HEK293 (cell line): ENCODE measurements around the gene MPDU1.

ENCODE experiments used
- BCL11A ChIP-seq: fragments of 450-650 bp; formaldehyde crosslinking; IDR thresholded peaks from 2 replicates; pipeline ENCODE4 v1.5.1; 2016; ENCODE audit warnings: low read depth, missing biosample characterization, missing genetic modification characterization
- BCL11B ChIP-seq: fragments of 450-650 bp; formaldehyde crosslinking; IDR thresholded peaks from 2 replicates; pipeline ENCODE4 v1.5.1; 2016; ENCODE audit warnings: low read depth, missing biosample characterization, missing genetic modification characterization
- GLIS2 ChIP-seq: fragments of 450-650 bp; formaldehyde crosslinking; IDR thresholded peaks from 2 replicates; pipeline ENCODE4 v1.5.1; 2016; ENCODE audit warnings: missing biosample characterization, missing genetic modification characterization
- HOXC10 ChIP-seq: sonication (generic); formaldehyde crosslinking; IDR thresholded peaks from 2 replicates; pipeline ENCODE4 v1.8.1; 2023; ENCODE audit warnings: mild to moderate bottlenecking, missing genetic modification reagents
- KLF1 ChIP-seq: fragments of 450-650 bp; formaldehyde crosslinking; IDR thresholded peaks from 2 replicates; pipeline ENCODE4 v1.5.1; 2016; ENCODE audit warnings: missing biosample characterization, missing genetic modification characterization
- REPIN1 ChIP-seq: fragments of 450-650 bp; formaldehyde crosslinking; IDR thresholded peaks from 2 replicates; pipeline ENCODE4 v1.5.1; 2017; ENCODE audit warnings: missing biosample characterization, missing genetic modification characterization, low read depth
- SCRT2 ChIP-seq: fragments of 450-650 bp; formaldehyde crosslinking; IDR thresholded peaks from 2 replicates; pipeline ENCODE4 v1.5.1; 2016; ENCODE audit warnings: missing biosample characterization, missing genetic modification characterization
- ZBTB20 ChIP-seq: fragments of 450-650 bp; formaldehyde crosslinking; IDR thresholded peaks from 2 replicates; pipeline ENCODE4 v1.5.1; 2016; ENCODE audit warnings: missing biosample characterization, missing genetic modification characterization
- ZFP3 ChIP-seq: fragments of 450-650 bp; formaldehyde crosslinking; IDR thresholded peaks from 2 replicates; pipeline ENCODE4 v1.5.1; 2016; ENCODE audit warnings: low read depth, missing biosample characterization, missing genetic modification characterization
- ZFP69B ChIP-seq: fragments of 450-650 bp; formaldehyde crosslinking; IDR thresholded peaks from 2 replicates; pipeline ENCODE4 v1.5.1; 2016; ENCODE audit warnings: missing biosample characterization, missing genetic modification characterization
- ZNF146 ChIP-seq: fragments of 450-650 bp; formaldehyde crosslinking; IDR thresholded peaks from 2 replicates; pipeline ENCODE4 v1.5.1; 2016; ENCODE audit warnings: missing biosample characterization, missing genetic modification characterization
- ZNF23 ChIP-seq: fragments of 450-650 bp; formaldehyde crosslinking; IDR thresholded peaks from 2 replicates; pipeline ENCODE4 v1.5.1; 2016; ENCODE audit warnings: missing biosample characterization, missing genetic modification characterization, borderline replicate concordance
- ZNF302 ChIP-seq: fragments of 450-650 bp; formaldehyde crosslinking; IDR thresholded peaks from 2 replicates; pipeline ENCODE4 v1.5.1; 2016; ENCODE audit warnings: missing biosample characterization, missing genetic modification characterization, low read depth
- ZNF391 ChIP-seq: fragments of 450-650 bp; formaldehyde crosslinking; IDR thresholded peaks from 2 replicates; pipeline ENCODE4 v1.5.1; 2016; ENCODE audit warnings: low read depth, missing biosample characterization, missing genetic modification characterization, borderline replicate concordance
- ZNF423 ChIP-seq: fragments of 450-650 bp; formaldehyde crosslinking; IDR thresholded peaks from 2 replicates; pipeline ENCODE4 v1.5.1; 2016; ENCODE audit warnings: missing biosample characterization, missing genetic modification characterization
- ZNF501 ChIP-seq: fragments of 450-650 bp; formaldehyde crosslinking; IDR thresholded peaks from 2 replicates; pipeline ENCODE4 v1.5.1; 2016; ENCODE audit warnings: missing biosample characterization, missing genetic modification characterization
- ZNF555 ChIP-seq: fragments of 450-650 bp; formaldehyde crosslinking; conservative IDR thresholded peaks from 2 replicates; pipeline ENCODE4 v1.5.1; 2017; ENCODE audit warnings: missing biosample characterization, mild to moderate bottlenecking, missing genetic modification characterization, inconsistent platforms
- ZNF585B ChIP-seq: fragments of 450-650 bp; formaldehyde crosslinking; IDR thresholded peaks from 2 replicates; pipeline ENCODE4 v1.5.1; 2016; ENCODE audit warnings: missing biosample characterization, missing genetic modification characterization
- ZNF596 ChIP-seq: fragments of 450-650 bp; IDR thresholded peaks from 2 replicates; pipeline ENCODE4 v1.5.0; 2018; ENCODE audit warnings: missing biosample characterization, mild to moderate bottlenecking, missing genetic modification characterization, moderate library complexity
- ZNF792 ChIP-seq: fragments of 450-650 bp; formaldehyde crosslinking; IDR thresholded peaks from 2 replicates; pipeline ENCODE4 v1.5.1; 2016; ENCODE audit warnings: missing biosample characterization, missing genetic modification characterization
- TF ChIP-seq, protein P1 (sequence below): fragments of 450-650 bp; formaldehyde crosslinking; IDR thresholded peaks from 2 replicates; pipeline ENCODE4 v1.5.1; 2016; ENCODE audit warnings: missing biosample characterization, missing genetic modification characterization
- TF ChIP-seq, protein P2 (sequence below): fragments of 450-650 bp; formaldehyde crosslinking; IDR thresholded peaks from 2 replicates; pipeline ENCODE4 v1.5.1; 2016; ENCODE audit warnings: missing biosample characterization, missing genetic modification characterization
- TF ChIP-seq, protein P3 (sequence below): fragments of 450-650 bp; formaldehyde crosslinking; optimal IDR thresholded peaks from 2 replicates; pipeline ENCODE3; 2016; ENCODE audit warnings: missing biosample characterization, mild to moderate bottlenecking, missing genetic modification characterization
- TF ChIP-seq, protein P4 (sequence below): fragments of 450-650 bp; formaldehyde crosslinking; conservative IDR thresholded peaks from 2 replicates; pipeline ENCODE4 v1.5.1; 2016; ENCODE audit warnings: low read depth, missing biosample characterization, missing genetic modification characterization
- TF ChIP-seq, protein P5 (sequence below): fragments of 450-650 bp; formaldehyde crosslinking; IDR thresholded peaks from 2 replicates; pipeline ENCODE4 v1.5.1; 2016; ENCODE audit warnings: missing biosample characterization, missing genetic modification characterization

MPDU1 gene

DNA sequence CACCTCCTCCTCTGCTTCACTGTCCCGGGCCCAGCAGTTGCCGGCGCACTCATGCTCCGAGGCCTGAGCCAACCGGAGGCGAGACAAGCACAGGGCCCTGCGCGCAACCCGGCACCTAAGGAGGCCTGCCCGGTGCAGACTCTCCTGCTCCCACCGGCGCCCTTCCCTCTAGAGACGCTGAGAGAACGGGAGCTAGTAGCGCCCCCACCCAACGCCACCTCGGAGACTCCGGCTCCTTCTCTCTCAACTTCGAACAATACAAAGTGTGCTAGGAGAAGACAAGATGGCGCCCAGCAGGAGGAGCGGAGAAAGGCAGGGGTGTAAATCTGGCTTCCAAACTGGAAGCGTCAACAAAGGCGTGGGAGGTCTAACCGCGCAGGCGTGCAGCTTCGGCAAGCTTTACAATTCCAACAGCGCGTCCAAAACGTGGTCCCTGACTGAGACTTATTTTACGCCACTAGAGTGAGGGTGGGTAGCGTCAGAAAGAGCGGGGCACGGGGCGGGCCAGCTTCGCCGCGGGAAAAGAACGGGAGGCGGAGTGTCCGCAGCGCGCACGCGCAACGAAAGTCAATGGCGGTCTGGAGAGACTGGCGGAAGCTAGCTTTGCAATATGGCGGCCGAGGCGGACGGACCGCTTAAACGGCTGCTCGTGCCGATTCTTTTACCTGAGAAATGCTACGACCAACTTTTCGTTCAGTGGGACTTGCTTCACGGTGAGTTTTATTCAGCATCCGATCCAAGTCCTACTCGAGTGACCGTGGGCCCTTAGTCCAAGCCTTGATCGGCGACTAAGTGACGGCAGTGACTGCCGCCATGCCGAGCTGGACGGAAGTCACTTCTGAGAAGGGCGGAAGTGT, at the start of gene MPDU1 (continued):
- TF ChIP-seq ZNF596 (tag by site-specific recombination) (0 out of 2 replicates have a peak, but pooled peaks have one; percentile 1), ZNF792 (tag by site-specific recombination) (no peak), HOXC10 (no peak), ZNF23 (tag by site-specific recombination) (no peak), ZNF146 (tag by site-specific recombination) (no peak), ZNF585B (tag by site-specific recombination) (no peak), ZFP3 (tag by site-specific recombination) (no peak), ZBTB20 (tag by site-specific recombination) (peak; percentile 69), REPIN1 (tag by site-specific recombination) (0 out of 2 replicates have a peak, but pooled peaks have one; percentile 52), ZNF391 (tag by site-specific recombination) (peak; percentile 67; the same call in 1 of the 2 replicates), BCL11B (peak; percentile 61; the same call in 1 of the 2 replicates), SCRT2 (tag by site-specific recombination) (no peak), ZNF302 (tag by site-specific recombination) (no peak), ZNF501 (peak; percentile 93), GLIS2 (no peak; the same call in 1 of the 2 replicates), ZNF423 (tag by site-specific recombination) (no peak), KLF1 (tag by site-specific recombination) (peak; percentile 34; the same call in 1 of the 2 replicates), BCL11A (tag by site-specific recombination) (peak; percentile 50; the same call in 1 of the 2 replicates), ZNF555 (tag by site-specific recombination) (no peak), ZFP69B (tag by site-specific recombination) (0 out of 2 replicates have a peak, but pooled peaks have one; percentile 62)
- TF ChIP-seq, protein P1, sequence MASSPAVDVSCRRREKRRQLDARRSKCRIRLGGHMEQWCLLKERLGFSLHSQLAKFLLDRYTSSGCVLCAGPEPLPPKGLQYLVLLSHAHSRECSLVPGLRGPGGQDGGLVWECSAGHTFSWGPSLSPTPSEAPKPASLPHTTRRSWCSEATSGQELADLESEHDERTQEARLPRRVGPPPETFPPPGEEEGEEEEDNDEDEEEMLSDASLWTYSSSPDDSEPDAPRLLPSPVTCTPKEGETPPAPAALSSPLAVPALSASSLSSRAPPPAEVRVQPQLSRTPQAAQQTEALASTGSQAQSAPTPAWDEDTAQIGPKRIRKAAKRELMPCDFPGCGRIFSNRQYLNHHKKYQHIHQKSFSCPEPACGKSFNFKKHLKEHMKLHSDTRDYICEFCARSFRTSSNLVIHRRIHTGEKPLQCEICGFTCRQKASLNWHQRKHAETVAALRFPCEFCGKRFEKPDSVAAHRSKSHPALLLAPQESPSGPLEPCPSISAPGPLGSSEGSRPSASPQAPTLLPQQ (tag by site-specific recombination), result peak; percentile 61
- TF ChIP-seq, protein P2, sequence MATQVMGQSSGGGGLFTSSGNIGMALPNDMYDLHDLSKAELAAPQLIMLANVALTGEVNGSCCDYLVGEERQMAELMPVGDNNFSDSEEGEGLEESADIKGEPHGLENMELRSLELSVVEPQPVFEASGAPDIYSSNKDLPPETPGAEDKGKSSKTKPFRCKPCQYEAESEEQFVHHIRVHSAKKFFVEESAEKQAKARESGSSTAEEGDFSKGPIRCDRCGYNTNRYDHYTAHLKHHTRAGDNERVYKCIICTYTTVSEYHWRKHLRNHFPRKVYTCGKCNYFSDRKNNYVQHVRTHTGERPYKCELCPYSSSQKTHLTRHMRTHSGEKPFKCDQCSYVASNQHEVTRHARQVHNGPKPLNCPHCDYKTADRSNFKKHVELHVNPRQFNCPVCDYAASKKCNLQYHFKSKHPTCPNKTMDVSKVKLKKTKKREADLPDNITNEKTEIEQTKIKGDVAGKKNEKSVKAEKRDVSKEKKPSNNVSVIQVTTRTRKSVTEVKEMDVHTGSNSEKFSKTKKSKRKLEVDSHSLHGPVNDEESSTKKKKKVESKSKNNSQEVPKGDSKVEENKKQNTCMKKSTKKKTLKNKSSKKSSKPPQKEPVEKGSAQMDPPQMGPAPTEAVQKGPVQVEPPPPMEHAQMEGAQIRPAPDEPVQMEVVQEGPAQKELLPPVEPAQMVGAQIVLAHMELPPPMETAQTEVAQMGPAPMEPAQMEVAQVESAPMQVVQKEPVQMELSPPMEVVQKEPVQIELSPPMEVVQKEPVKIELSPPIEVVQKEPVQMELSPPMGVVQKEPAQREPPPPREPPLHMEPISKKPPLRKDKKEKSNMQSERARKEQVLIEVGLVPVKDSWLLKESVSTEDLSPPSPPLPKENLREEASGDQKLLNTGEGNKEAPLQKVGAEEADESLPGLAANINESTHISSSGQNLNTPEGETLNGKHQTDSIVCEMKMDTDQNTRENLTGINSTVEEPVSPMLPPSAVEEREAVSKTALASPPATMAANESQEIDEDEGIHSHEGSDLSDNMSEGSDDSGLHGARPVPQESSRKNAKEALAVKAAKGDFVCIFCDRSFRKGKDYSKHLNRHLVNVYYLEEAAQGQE (tag by site-specific recombination), result 0 out of 2 replicates have a peak, but pooled peaks have one; percentile 27
- TF ChIP-seq, protein P3, sequence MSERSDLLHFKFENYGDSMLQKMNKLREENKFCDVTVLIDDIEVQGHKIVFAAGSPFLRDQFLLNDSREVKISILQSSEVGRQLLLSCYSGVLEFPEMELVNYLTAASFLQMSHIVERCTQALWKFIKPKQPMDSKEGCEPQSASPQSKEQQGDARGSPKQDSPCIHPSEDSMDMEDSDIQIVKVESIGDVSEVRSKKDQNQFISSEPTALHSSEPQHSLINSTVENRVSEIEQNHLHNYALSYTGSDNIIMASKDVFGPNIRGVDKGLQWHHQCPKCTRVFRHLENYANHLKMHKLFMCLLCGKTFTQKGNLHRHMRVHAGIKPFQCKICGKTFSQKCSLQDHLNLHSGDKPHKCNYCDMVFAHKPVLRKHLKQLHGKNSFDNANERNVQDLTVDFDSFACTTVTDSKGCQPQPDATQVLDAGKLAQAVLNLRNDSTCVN, result peak; percentile 78
- TF ChIP-seq, protein P4, sequence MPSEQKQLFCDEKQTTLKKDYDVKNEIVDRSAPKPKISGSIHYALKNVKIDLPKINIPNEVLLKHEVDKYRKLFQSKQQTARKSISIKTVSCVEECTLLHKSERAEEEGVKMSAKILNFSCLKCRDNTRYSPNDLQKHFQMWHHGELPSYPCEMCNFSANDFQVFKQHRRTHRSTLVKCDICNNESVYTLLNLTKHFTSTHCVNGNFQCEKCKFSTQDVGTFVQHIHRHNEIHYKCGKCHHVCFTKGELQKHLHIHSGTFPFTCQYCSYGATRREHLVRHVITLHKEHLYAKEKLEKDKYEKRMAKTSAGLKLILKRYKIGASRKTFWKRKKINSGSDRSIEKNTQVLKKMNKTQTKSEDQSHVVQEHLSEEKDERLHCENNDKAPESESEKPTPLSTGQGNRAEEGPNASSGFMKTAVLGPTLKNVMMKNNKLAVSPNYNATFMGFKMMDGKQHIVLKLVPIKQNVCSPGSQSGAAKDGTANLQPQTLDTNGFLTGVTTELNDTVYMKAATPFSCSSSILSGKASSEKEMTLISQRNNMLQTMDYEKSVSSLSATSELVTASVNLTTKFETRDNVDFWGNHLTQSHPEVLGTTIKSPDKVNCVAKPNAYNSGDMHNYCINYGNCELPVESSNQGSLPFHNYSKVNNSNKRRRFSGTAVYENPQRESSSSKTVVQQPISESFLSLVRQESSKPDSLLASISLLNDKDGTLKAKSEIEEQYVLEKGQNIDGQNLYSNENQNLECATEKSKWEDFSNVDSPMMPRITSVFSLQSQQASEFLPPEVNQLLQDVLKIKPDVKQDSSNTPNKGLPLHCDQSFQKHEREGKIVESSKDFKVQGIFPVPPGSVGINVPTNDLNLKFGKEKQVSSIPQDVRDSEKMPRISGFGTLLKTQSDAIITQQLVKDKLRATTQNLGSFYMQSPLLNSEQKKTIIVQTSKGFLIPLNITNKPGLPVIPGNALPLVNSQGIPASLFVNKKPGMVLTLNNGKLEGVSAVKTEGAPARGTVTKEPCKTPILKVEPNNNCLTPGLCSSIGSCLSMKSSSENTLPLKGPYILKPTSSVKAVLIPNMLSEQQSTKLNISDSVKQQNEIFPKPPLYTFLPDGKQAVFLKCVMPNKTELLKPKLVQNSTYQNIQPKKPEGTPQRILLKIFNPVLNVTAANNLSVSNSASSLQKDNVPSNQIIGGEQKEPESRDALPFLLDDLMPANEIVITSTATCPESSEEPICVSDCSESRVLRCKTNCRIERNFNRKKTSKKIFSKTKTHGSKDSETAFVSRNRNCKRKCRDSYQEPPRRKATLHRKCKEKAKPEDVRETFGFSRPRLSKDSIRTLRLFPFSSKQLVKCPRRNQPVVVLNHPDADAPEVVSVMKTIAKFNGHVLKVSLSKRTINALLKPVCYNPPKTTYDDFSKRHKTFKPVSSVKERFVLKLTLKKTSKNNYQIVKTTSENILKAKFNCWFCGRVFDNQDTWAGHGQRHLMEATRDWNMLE (tag by site-specific recombination), result peak; percentile 84
- TF ChIP-seq, protein P5, sequence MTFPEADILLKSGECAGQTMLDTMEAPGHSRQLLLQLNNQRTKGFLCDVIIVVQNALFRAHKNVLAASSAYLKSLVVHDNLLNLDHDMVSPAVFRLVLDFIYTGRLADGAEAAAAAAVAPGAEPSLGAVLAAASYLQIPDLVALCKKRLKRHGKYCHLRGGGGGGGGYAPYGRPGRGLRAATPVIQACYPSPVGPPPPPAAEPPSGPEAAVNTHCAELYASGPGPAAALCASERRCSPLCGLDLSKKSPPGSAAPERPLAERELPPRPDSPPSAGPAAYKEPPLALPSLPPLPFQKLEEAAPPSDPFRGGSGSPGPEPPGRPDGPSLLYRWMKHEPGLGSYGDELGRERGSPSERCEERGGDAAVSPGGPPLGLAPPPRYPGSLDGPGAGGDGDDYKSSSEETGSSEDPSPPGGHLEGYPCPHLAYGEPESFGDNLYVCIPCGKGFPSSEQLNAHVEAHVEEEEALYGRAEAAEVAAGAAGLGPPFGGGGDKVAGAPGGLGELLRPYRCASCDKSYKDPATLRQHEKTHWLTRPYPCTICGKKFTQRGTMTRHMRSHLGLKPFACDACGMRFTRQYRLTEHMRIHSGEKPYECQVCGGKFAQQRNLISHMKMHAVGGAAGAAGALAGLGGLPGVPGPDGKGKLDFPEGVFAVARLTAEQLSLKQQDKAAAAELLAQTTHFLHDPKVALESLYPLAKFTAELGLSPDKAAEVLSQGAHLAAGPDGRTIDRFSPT, result peak; percentile 88; the same call in 1 of the 2 replicates
